PC-9 (cell line): Measurements from ENCODE around the gene REG3G.

ENCODE experiments used
- EZH2 ChIP-seq: fragments of 200-600 bp; sonication (generic); IDR thresholded peaks from 2 replicates; pipeline ENCODE4 v1.8.0; 2017; ENCODE audit warnings: antibody characterized with exemption, low read depth
- TF ChIP-seq, protein P1 (sequence below): fragments of 200-600 bp; sonication (generic); conservative IDR thresholded peaks from 2 replicates; pipeline ENCODE4 v1.6.1; 2017; ENCODE audit warnings: mixed run types, antibody characterized with exemption, mild to moderate bottlenecking, moderate library complexity

DNA sequence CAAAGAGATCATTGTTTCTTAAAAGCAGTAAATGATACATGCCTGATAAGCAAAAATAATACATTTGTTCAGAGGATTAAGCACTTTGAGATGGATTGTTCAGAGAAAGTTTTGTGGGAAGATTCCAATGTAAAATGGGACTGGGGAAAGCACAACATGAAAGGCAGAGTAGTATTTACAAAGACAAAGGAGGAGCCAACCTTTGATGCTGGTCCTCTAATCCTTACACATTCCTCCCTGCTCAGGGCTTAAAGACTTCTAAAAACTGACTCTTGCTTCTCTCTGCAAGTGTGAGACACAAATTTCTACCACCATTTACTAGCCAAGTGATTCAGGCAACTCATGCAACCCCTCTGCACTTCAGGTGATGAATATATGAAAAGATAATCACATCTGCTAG is 47.2 kb upstream of the REG3G start:
- TF ChIP-seq, protein P1, sequence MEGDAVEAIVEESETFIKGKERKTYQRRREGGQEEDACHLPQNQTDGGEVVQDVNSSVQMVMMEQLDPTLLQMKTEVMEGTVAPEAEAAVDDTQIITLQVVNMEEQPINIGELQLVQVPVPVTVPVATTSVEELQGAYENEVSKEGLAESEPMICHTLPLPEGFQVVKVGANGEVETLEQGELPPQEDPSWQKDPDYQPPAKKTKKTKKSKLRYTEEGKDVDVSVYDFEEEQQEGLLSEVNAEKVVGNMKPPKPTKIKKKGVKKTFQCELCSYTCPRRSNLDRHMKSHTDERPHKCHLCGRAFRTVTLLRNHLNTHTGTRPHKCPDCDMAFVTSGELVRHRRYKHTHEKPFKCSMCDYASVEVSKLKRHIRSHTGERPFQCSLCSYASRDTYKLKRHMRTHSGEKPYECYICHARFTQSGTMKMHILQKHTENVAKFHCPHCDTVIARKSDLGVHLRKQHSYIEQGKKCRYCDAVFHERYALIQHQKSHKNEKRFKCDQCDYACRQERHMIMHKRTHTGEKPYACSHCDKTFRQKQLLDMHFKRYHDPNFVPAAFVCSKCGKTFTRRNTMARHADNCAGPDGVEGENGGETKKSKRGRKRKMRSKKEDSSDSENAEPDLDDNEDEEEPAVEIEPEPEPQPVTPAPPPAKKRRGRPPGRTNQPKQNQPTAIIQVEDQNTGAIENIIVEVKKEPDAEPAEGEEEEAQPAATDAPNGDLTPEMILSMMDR, result no peak
- no peak for TF ChIP-seq EZH2
